HL-60 (cell line): ENCODE data around the gene POLD2.
A peak's percentile ranks its signal among the peaks of the same experiment; 100 is the strongest.

ENCODE experiments used
- DNase-seq, 2 experiments: peaks; one replicate each; pipeline ENCODE4 v3.0.0-alpha.2; 2010 to 2020; ENCODE audit warnings: low read depth in 1 of 2, low spot score in 1 of 2
- H3K27ac ChIP-seq: fragments of 250-450 bp; sonication (Bioruptor Pico); replicated peaks from 2 replicates; pipeline ENCODE4 v1.5.1; 2020; ENCODE audit warnings: mild to moderate bottlenecking, moderate library complexity
- H3K27me3 ChIP-seq: fragments of 250-450 bp; sonication (Bioruptor Pico); 2 replicates; pipeline ENCODE4 v1.5.1; 2021; ENCODE audit warnings: mild to moderate bottlenecking, moderate library complexity; ENCODE audit not compliant: insufficient read depth, poor library complexity, severe bottlenecking
- H3K4me3 ChIP-seq: replicated peaks from 2 replicates; pipeline ENCODE4 v1.5.1; 2011; ENCODE audit warnings: mild to moderate bottlenecking, control low read depth, low read length; ENCODE audit not compliant: insufficient read depth
- CTCF ChIP-seq: IDR thresholded peaks from one replicate; pipeline ENCODE4 v1.5.1; 2011; ENCODE audit warnings: low read length, control low read depth, inconsistent platforms; ENCODE audit not compliant: insufficient read depth
- GABPA ChIP-seq: IDR thresholded peaks from 2 replicates; pipeline ENCODE4 v1.6.1; 2012; ENCODE audit warnings: low read depth
- POLR2AphosphoS5 ChIP-seq: IDR thresholded peaks from 2 replicates; pipeline ENCODE4 v1.6.1; 2012; ENCODE audit warnings: low read depth
- REST ChIP-seq: IDR thresholded peaks from 2 replicates; pipeline ENCODE4 v1.6.1; 2012; ENCODE audit warnings: low read depth; ENCODE audit not compliant: insufficient replicate concordance
- SPI1 ChIP-seq: IDR thresholded peaks from 2 replicates; pipeline ENCODE4 v1.6.1; 2012; ENCODE audit warnings: low read depth, mild to moderate bottlenecking, borderline replicate concordance

The POLD2 gene

GRCh38 chr7:44096326-44096881, 26.9 kb downstream of the POLD2 start:
- DNase-seq = no peak
- no peak overlapping the region for H3K4me3 ChIP-seq
- no peaks in the 10 kb centered on the region for H3K27me3 ChIP-seq
- H3K27ac ChIP-seq = peak overlapping the region; percentile 78
- TF ChIP-seq GABPA (no peak), CTCF (no peak), POLR2AphosphoS5 (no peak), REST (no peak), SPI1 (no peak)

- H3K4me3 ChIP-seq = no peak overlapping the region
- no peak overlapping the region for H3K27ac ChIP-seq
Measured at GRCh38 chr7:44095781-44096180, 27.6 kb downstream of the POLD2 start.

More at GRCh38 chr7:44095781-44096180, 27.6 kb downstream of the POLD2 start:
- no peaks in the 10 kb centered on the region for H3K27me3 ChIP-seq
- DNase-seq = no peak
- TF ChIP-seq REST = no peak
- TF ChIP-seq POLR2AphosphoS5 = no peak
- TF ChIP-seq CTCF = no peak
- no peak for TF ChIP-seq GABPA
- no peak for TF ChIP-seq SPI1
